Upper lobe of left lung (tissue), 4 donors: Measurements from ENCODE around the gene GTF3C5.

ENCODE experiments used
- POLR2A ChIP-seq, 4 donors: fragments of 450-650 bp; IDR thresholded peaks; one replicate each; pipeline ENCODE4 v1.5.1; 2016 to 2017; ENCODE audit warnings: antibody characterized with exemption in 4 of 4, mild to moderate bottlenecking in 2 of 4
- TF ChIP-seq, protein P1 (sequence below), 6 experiments: fragments of 450-650 bp in 4 of 6; fragments of 200-600 bp in 2 of 6; sonication (generic) in 2 of 6; IDR thresholded peaks; one replicate each; pipeline ENCODE4 v1.5.1; 2016 to 2019; ENCODE audit warnings: antibody characterized with exemption in 6 of 6

DNA sequence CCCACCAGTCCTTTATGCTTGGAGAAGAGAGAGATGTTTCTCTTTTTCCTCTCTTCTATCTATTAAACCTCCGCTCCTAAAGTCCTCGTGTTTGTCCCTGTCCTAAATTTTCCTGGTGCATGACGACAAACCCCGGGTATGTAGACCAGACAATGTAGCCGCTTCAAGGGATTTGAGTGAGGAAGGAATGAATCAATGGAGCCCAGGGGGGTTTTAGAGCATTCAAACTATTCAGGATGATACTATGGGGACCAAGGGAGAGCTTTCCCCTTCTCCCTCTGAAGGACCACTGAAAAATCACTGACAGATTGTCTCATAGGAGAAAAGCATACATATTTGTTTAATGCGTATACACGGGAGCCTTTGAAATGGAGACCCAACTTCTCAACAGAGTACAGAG is 49.4 kb downstream of the GTF3C5 start:
- TF ChIP-seq, protein P1, sequence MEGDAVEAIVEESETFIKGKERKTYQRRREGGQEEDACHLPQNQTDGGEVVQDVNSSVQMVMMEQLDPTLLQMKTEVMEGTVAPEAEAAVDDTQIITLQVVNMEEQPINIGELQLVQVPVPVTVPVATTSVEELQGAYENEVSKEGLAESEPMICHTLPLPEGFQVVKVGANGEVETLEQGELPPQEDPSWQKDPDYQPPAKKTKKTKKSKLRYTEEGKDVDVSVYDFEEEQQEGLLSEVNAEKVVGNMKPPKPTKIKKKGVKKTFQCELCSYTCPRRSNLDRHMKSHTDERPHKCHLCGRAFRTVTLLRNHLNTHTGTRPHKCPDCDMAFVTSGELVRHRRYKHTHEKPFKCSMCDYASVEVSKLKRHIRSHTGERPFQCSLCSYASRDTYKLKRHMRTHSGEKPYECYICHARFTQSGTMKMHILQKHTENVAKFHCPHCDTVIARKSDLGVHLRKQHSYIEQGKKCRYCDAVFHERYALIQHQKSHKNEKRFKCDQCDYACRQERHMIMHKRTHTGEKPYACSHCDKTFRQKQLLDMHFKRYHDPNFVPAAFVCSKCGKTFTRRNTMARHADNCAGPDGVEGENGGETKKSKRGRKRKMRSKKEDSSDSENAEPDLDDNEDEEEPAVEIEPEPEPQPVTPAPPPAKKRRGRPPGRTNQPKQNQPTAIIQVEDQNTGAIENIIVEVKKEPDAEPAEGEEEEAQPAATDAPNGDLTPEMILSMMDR (IDR thresholded peaks at IDR 0.05), result no peak
- TF ChIP-seq POLR2A (IDR thresholded peaks at IDR 0.05), result no peak
